Measurements from ENCODE around the gene DTNBP1. TPM values are rescaled to one million over a fixed set of nuclear protein-coding genes. Genes with fewer than 3 reads are reported as not detected.

The DTNBP1 gene
- total RNA-seq, 4 donors from 2014 or later = 12.8 to 58.6 (median 26.2) TPM

GRCh38 chr6:15594512-15595259 is 68.1 kb downstream of the DTNBP1 start:
- Histone ChIP-seq H3K9me3 (no peaks in the 10 kb centered on the region), H3K4me3 (no peak overlapping the region), H3K4me1 (no peaks in the 10 kb centered on the region), H3K27me3 (no peaks in the 10 kb centered on the region), H3K36me3 (no peaks in the 10 kb centered on the region), H3K27ac (no peak overlapping the region)
- DNase-seq = no peak
- TF ChIP-seq CTCF (IDR thresholded peaks at IDR 0.05) (no peak), POLR2A (IDR thresholded peaks at IDR 0.05) (no peak)

GRCh38 chr6:15593798-15594197 is 69.0 kb downstream of the DTNBP1 start:
- Histone ChIP-seq H3K4me3 (no peak overlapping the region), H3K27me3 (no peaks in the 10 kb centered on the region), H3K9me3 (no peaks in the 10 kb centered on the region), H3K36me3 (no peaks in the 10 kb centered on the region), H3K4me1 (no peaks in the 10 kb centered on the region), H3K27ac (no peak overlapping the region)
- TF ChIP-seq CTCF (IDR thresholded peaks at IDR 0.05) (no peak), POLR2A (IDR thresholded peaks at IDR 0.05) (no peak)
- DNase-seq = no peak

GRCh38 chr6:15592610-15593009 is 70.2 kb downstream of the DTNBP1 start:
- Histone ChIP-seq H3K36me3 (no peaks in the 10 kb centered on the region), H3K27ac (no peak overlapping the region), H3K9me3 (no peaks in the 10 kb centered on the region), H3K4me1 (no peaks in the 10 kb centered on the region), H3K4me3 (no peak overlapping the region), H3K27me3 (no peaks in the 10 kb centered on the region)
- DNase-seq = no peak
- no peak for TF ChIP-seq CTCF (IDR thresholded peaks at IDR 0.05)
- TF ChIP-seq POLR2A (IDR thresholded peaks at IDR 0.05) = no peak

GRCh38 chr6:15588971-15589634 is 73.7 kb downstream of the DTNBP1 start:
- Histone ChIP-seq H3K27me3 (no peaks in the 10 kb centered on the region), H3K36me3 (no peaks in the 10 kb centered on the region), H3K4me3 (no peak overlapping the region), H3K9me3 (no peaks in the 10 kb centered on the region), H3K27ac (no peak overlapping the region), H3K4me1 (no peaks in the 10 kb centered on the region)
- TF ChIP-seq CTCF (IDR thresholded peaks at IDR 0.05) (no peak), POLR2A (IDR thresholded peaks at IDR 0.05) (no peak)
- no peak for DNase-seq

- TF ChIP-seq CTCF (IDR thresholded peaks at IDR 0.05) = no peak
- no peak for TF ChIP-seq POLR2A (IDR thresholded peaks at IDR 0.05)
- H3K36me3 ChIP-seq = no peaks in the 10 kb centered on the region
- H3K27ac ChIP-seq = no peak overlapping the region
Measured at GRCh38 chr6:15586503-15586902, 76.3 kb downstream of the DTNBP1 start.

More at GRCh38 chr6:15586503-15586902, 76.3 kb downstream of the DTNBP1 start:
- Histone ChIP-seq H3K9me3 (no peaks in the 10 kb centered on the region), H3K4me1 (no peaks in the 10 kb centered on the region), H3K4me3 (no peak overlapping the region), H3K27me3 (no peaks in the 10 kb centered on the region)
- no peak for DNase-seq

Data from Peyer's patch (tissue), 4 donors.